Activated CD4-positive, alpha-beta memory T cell treated with anti-CD3 and anti-CD28 coated beads, Interleukin-2, amount 10 ng/mL, durations not matched to agents 7 days and 5 days (primary cell): ENCODE measurements around the gene EAF1. TPM values are rescaled to one million over a fixed set of nuclear protein-coding genes. Genes with fewer than 3 reads are reported as not detected.
"Not testable (repeated sequence)": the region's sequence is repeated elsewhere in the genome, so short reads cannot be mapped to it uniquely, and the experiment has no call there.

Experiments
- CTCF ChIA-PET: fragments of 350-600 bp; sonication (Branson Sonifier 250); formaldehyde crosslinking; loops from one replicate; lab custom pipeline; 2021; ENCODE audit warnings: antibody characterized with exemption, inconsistent platforms; lab: Charles Lee
- POLR2A ChIA-PET: fragments of 350-600 bp; sonication (Branson Sonifier 250); formaldehyde crosslinking; loops from one replicate; lab custom pipeline; 2021; ENCODE audit warnings: antibody characterized with exemption; lab: Charles Lee
- DNase-seq: peaks from one replicate; pipeline ENCODE4 v3.0.0-alpha.2; 2020
- H3K27ac Mint-ChIP-seq: one replicate; pipeline ENCODE4 v1.8.0; 2021; ENCODE audit warnings: mild to moderate bottlenecking, mixed read lengths
- H3K27me3 Mint-ChIP-seq: one replicate; pipeline ENCODE4 v1.8.0; 2021; ENCODE audit warnings: mixed read lengths
- H3K36me3 Mint-ChIP-seq: one replicate; pipeline ENCODE4 v1.8.0; 2021; ENCODE audit warnings: low read depth, mixed read lengths
- H3K4me1 Mint-ChIP-seq: one replicate; pipeline ENCODE4 v1.8.0; 2021; ENCODE audit warnings: mixed read lengths
- H3K4me3 Mint-ChIP-seq: one replicate; pipeline ENCODE4 v1.8.0; 2021; ENCODE audit warnings: mild to moderate bottlenecking, mixed read lengths
- H3K9me3 Mint-ChIP-seq: one replicate; pipeline ENCODE4 v1.8.0; 2021; ENCODE audit warnings: mixed read lengths
- total RNA-seq, 2 experiments: library from RNA; stranded (reverse); gene quantifications; one replicate each; pipeline ENCODE4 v1.2.3, GENCODE V29; 2021

The EAF1 gene
- total RNA-seq, 2 experiments from 2014 or later = 31.0 to 33.0 TPM

DNA sequence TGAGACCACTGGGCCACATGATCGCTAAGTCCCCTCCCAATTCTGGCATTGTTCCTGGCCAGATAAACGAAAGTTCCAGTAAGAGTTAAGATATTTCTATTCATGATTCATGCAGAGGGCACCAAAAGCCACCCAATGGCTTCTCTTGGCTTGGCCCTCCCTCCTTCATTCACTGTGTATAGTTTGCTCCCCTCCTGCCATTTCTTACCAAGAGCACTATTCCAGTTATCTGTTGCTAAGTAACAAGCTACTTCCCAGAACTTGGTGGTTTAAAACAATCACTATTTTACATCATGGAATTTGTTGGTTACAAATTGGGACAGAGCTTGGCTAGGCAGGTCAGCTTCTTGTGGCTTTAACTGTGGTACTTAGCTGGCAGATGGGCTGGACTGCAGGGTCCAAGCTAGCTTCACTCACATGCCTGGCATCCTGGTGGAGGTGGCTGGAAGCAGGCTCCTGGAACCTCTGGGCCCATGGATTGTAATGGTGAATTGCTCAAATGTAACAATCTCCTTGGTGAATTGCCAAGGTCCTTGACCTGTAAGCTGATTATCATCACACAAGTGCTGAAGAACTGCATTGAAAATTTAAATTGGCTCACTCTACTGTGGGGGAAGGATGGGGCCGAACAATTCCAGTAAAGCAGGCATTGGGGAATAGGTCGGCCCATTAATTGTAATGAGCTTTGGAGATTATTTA is 16.6 kb downstream of the EAF1 start:
- CTCF ChIA-PET = interaction anchor here (1.0 to 1.4 kb wide), 2 partner anchors 113 to 241 kb away, joined by 3 to 4 read pairs; no protein-coding TSS in a partner anchor

DNA sequence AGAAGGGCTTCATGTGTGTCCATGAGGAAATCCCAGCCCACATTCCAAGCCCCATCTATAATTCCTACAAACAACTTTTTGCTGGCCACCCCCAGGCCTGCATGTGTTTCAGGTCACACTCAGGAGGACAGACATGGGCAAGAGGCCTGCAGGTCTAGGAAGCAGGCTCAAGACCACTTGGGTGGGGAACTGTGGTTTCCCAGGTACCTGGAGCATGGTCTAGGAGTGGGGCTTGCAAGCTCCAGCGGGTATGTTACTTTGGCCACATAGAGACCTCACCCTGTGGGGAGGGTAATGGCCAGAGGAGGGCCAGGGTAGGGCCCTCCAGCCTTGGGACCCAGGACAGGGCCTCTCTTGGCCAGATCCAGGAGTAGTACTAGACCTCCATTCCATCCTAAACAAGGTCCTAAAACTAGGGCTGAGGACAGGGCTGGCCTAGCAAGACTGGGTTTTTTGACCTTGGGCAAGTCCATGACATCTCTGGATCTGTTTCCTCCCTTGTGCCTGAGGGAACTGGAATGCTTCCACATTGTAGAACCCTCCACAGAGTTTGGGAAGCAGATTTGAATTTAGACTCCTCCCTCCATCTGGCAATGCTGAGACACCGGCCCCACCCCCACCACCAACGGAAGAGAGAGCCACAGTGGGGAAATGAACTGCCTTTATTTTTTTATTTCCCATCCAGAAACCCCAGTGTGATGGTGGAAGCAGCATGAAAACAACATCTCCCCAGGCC is 22.3 kb downstream of the EAF1 start:
- ChIA-PET POLR2A (no interaction called here), CTCF (no interaction called here)
- Mint-ChIP-seq H3K27ac (no peak overlapping the region), H3K36me3 (peaks cover 3% of the 10 kb centered on the region), H3K9me3 (no peaks in the 10 kb centered on the region), H3K27me3 (no peaks in the 10 kb centered on the region), H3K4me3 (no peak overlapping the region), H3K4me1 (no peaks in the 10 kb centered on the region)
- no peak for DNase-seq

More for the DNA sequence above, 16.6 kb downstream of the EAF1 start:
- POLR2A ChIA-PET = interaction anchor here (1.3 to 1.4 kb wide), 2 partner anchors 9 to 92 kb away, joined by 3 to 5 read pairs; no protein-coding TSS in a partner anchor
- H3K4me1 Mint-ChIP-seq = peaks cover 22% of the 10 kb centered on the region
- H3K4me3 Mint-ChIP-seq = no peak overlapping the region
- DNase-seq = no peak
- no peak overlapping the region for H3K27ac Mint-ChIP-seq
- peaks cover 56% of the 10 kb centered on the region for H3K36me3 Mint-ChIP-seq
- no peaks in the 10 kb centered on the region for H3K27me3 Mint-ChIP-seq
- no peaks in the 10 kb centered on the region for H3K9me3 Mint-ChIP-seq

DNA sequence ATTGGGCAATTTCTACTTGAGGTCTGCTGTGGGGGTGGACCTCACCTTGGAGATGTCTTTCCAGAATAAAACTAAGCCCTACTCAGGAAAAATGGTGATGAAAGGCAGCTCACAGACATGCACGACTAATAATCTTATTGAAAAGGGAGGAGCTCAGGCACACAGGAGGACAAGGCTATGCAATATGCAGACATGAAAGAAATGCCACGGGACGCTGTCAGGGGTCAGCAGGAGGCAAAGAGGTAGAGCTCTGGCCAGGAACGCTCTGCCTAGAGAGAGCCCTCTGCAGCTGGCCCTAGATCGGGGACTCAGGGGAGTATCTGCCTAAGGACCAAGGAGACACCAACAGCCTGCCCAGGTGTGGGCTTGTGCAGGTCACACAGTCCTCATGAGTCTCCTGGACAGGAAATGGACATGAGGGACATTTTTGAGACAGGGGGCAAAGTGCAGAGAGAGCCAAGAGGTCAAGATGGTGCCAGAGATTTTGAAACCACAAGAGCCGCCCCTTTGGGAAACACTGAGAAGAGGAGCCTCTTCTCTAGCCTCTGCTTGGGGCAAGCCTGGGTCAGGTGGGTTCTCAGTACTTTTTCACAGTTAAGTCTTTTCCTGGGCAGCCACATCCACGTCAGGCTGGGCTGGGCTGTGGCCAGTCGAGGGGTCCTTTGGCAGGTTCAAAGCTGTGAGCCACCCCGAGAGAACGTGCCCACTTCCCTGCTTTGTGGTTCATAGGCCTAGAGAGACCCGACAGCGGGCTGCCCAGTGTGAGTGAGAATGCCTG is 23.2 kb downstream of the EAF1 start:
- CTCF ChIA-PET = no interaction called here
- no peak overlapping the region for H3K27ac Mint-ChIP-seq
- no peaks in the 10 kb centered on the region for H3K27me3 Mint-ChIP-seq
- no peaks in the 10 kb centered on the region for H3K9me3 Mint-ChIP-seq
- no peaks in the 10 kb centered on the region for H3K4me1 Mint-ChIP-seq
- H3K36me3 Mint-ChIP-seq = no peaks in the 10 kb centered on the region
- no peak for DNase-seq
- H3K4me3 Mint-ChIP-seq = no peak overlapping the region
- POLR2A ChIA-PET = no interaction called here

DNA sequence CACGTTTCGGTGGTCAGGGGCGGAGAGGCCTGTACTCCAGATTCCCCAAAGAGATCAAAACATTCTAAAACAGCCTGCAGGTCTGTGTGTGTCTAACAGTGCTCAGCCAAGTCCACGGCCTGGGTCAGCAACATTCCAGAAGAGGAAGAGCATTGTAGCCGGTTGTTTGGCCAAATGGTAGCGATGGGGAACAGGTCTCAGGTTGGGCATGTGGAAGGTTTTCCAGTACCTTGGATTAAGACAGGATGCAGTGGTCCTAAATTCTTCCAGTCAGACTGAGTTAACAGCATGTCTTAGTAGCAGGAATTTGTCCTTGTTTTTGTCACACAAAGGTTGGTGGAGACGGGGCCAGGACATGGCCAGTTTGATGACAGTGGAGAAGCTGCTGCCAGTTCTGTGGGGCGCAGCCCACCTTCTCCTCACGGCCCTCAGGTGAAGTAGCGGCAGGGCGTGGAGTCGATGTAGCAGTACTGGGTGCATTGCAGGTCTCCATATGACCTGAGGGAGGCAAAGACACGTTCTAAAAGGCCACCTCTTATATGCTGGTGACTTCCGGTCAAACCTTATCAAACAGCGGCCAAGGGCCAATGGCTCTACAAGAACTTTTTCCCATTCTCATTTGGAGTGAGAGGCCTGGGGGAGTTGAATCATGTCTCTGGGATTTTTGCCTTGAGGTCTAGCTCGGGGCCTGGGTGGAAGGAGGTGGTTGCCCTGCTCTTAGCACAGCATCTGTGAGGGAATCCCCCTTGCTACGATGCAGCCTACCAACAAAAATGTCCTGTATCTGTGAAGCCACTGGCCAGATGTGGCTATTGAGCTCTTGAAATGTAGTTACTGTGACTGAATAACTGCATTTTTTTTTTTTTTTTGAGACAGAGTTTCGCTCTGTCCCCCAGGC is 24.1 kb downstream of the EAF1 start:
- Mint-ChIP-seq H3K27ac (no peak overlapping the region), H3K4me1 (no peaks in the 10 kb centered on the region), H3K36me3 (no peaks in the 10 kb centered on the region), H3K4me3 (no peak overlapping the region), H3K27me3 (no peaks in the 10 kb centered on the region), H3K9me3 (no peaks in the 10 kb centered on the region)
- POLR2A ChIA-PET = no interaction called here
- no peak for DNase-seq
- CTCF ChIA-PET = no interaction called here

DNA sequence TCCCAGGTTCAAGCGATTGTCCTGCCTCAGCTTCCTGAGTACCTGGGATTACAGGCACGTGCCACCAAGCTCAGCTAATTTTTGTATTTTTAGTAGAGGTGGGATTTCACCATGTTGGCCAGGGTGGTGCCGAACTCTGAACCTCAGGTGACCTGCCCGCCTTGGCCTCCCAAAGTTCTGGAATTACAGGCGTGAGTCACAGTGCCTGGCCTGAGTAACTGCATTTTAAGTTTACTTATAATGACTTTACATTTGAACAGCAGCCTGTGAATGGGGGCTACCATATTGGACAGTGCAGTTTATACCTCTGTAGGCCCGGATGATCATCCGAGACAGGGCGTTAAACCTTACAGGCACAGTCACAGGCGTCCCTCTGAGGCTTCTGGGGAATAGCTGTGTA is 24.8 kb downstream of the EAF1 start:
- no peak overlapping the region for H3K4me3 Mint-ChIP-seq
- no peak for DNase-seq
- no peaks in the 10 kb centered on the region for H3K27me3 Mint-ChIP-seq
- H3K36me3 Mint-ChIP-seq = no peaks in the 10 kb centered on the region
- H3K4me1 Mint-ChIP-seq = no peaks in the 10 kb centered on the region
- ChIA-PET CTCF (no interaction called here), POLR2A (interaction anchor here (1.0 kb wide), 1 partner anchor 8 kb away, joined by 3 read pairs; no protein-coding TSS in a partner anchor)
- no peak overlapping the region for H3K27ac Mint-ChIP-seq
- no peaks in the 10 kb centered on the region for H3K9me3 Mint-ChIP-seq

DNA sequence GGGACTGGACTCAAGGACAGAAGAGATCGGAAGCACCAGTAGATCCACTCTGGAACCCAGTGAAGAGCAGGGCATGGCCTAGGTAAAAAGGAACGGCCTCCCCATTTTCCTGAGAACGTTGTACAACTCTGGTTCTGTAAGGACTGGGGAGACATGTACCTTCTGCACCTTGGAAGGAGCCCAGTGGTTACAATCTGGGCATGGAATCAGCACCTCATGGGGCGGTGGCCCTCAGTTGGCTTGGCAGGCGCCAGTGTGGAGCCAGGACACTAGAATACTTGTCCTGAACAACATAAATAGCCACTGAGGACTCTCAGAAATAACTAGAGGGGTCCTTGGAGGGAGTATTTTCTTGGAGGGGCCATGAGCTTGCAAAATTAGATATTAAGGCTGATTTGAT is 25.6 kb downstream of the EAF1 start:
- Mint-ChIP-seq H3K36me3 (no peaks in the 10 kb centered on the region), H3K27me3 (no peaks in the 10 kb centered on the region)
- CTCF ChIA-PET = no interaction called here

DNA sequence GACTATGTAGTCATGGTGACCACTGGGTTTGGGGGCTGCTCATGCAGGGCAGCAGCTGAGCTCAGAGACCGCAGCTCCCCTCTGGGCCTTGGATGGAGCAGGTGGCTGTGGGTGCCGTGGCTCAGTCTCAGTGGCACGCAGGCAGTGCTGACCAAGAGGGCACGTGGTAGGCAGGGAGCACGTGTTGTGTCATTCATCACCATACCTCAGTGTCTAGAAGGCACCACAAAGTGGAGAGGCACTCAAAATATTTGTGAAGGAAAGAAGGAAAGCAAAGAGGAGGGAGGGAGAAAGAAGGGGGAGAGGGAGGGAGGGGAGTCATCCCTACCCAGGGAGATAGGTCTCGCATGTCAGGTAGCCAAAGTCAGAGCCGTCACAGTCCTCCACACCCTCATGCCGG is 26.1 kb downstream of the EAF1 start:
- DNase-seq = no peak
- Mint-ChIP-seq H3K27me3 (no peaks in the 10 kb centered on the region), H3K36me3 (no peaks in the 10 kb centered on the region), H3K27ac (no peak overlapping the region), H3K4me3 (no peak overlapping the region), H3K4me1 (peaks cover 2% of the 10 kb centered on the region), H3K9me3 (no peaks in the 10 kb centered on the region)
- ChIA-PET POLR2A (interaction anchor here (1.2 to 1.7 kb wide), 2 partner anchors 28 to 82 kb away, joined by 3 to 4 read pairs; no protein-coding TSS in a partner anchor), CTCF (no interaction called here)

More for the DNA sequence above, 25.6 kb downstream of the EAF1 start:
- no peak overlapping the region for H3K4me3 Mint-ChIP-seq
- no peak overlapping the region for H3K27ac Mint-ChIP-seq
- POLR2A ChIA-PET = interaction anchor here (1.0 kb wide), 1 partner anchor 9 kb away, joined by 3 read pairs; no protein-coding TSS in a partner anchor
- H3K9me3 Mint-ChIP-seq = no peaks in the 10 kb centered on the region
- no peak for DNase-seq
- no peaks in the 10 kb centered on the region for H3K4me1 Mint-ChIP-seq

DNA sequence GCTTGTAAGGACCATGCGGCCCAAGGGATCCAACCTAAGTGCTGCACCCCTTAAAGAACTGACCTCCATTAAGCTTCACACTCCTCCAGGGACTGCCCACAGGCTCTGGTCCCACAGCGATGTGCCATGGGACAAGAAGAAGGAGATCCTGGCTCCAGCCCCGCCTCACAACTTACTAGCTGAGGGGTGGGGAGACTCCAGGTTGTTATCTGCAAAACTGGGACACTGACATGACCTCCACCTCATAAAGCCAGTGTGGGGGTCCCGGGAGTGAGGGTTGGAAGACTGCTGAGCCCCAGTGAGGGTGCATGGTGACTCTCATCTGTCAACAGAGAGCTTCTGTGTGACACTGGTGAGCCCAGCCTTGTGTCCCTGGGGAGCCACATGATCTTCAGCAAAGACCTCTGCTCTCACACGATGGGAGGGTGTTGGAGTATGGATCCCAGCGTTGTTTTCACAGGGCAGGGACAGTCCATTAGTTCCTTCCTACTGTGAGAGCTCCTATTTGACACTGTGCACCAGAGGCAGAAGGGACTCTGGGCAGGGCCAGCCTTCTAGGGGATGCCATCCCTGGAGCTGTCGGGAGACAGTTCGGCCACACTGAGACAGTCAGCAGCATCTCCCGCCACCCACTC is 26.7 kb downstream of the EAF1 start:
- peaks cover 2% of the 10 kb centered on the region for H3K4me1 Mint-ChIP-seq
- ChIA-PET CTCF (no interaction called here), POLR2A (interaction anchor here (1.2 to 1.7 kb wide), 2 partner anchors 29 to 82 kb away, joined by 3 to 4 read pairs; no protein-coding TSS in a partner anchor)
- H3K36me3 Mint-ChIP-seq = no peaks in the 10 kb centered on the region
- DNase-seq = no peak
- H3K27me3 Mint-ChIP-seq = no peaks in the 10 kb centered on the region
- no peak overlapping the region for H3K4me3 Mint-ChIP-seq
- H3K9me3 Mint-ChIP-seq = no peaks in the 10 kb centered on the region
- no peak overlapping the region for H3K27ac Mint-ChIP-seq

DNA sequence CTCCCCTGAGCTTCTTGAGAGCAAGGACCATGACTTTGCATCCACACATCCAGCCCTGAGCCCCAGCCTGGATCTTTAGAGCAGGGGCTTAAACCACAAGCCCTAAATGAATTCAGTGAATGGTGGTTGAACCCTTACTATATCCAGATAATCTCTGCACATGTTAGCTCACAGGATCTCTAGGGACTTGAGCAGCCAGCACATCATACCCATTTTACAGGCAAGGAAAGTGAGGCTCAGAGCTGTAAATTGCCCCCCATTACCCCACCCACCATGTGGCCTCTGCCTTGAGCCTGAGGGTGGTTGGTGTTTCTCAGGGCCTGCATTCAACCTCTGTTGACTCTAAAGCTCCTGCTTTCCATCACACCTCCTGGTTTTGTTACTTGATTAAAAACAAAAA is 27.6 kb downstream of the EAF1 start:
- Mint-ChIP-seq H3K27me3 (no peaks in the 10 kb centered on the region), H3K27ac (no peak overlapping the region), H3K4me1 (peaks cover 2% of the 10 kb centered on the region), H3K4me3 (no peak overlapping the region), H3K36me3 (no peaks in the 10 kb centered on the region), H3K9me3 (no peaks in the 10 kb centered on the region)
- CTCF ChIA-PET = no interaction called here
- no peak for DNase-seq
- POLR2A ChIA-PET = interaction anchor here (1.2 to 1.7 kb wide), 2 partner anchors 30 to 81 kb away, joined by 3 to 4 read pairs; no protein-coding TSS in a partner anchor

DNA sequence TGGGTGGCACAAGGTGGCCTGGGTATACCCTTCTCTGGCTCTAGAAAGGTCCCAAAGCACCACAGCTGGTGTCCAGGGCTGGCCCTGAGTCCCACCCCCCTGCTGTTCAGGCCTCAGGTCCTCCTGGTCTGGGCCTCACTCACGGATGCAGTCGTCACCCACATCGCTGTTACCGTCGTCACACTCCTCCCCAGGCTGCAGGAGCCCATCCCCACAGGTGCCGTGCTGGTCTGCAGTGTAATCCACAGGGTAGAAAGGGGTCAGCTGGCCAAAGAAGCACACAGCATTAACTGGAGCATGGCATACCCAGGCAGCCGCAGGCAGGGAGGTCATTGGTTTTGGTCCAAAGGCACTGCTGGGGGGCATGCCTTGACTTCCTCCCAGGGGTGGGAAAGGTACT is 28.4 kb downstream of the EAF1 start:
- ChIA-PET POLR2A (no interaction called here), CTCF (no interaction called here)
- H3K27ac Mint-ChIP-seq = no peak overlapping the region

DNA sequence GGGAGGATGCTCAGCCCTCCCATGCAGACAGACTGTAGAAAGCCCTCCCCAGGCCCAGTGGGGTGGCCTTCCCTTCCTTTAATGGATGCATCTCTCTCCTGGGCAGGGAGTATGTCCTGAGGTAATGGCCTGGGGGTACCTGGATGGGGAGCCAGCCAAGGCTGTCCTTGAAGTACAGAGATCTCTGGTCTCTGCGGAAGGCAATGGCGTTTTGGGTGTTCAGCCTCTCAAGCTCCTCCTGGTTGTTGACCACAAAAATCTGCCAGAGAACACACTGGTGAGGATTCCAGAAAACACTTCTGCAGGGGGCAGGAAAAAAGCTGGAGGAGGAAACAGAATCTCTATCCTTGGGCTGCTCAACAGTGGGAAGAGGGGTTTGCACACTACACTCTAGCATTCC is 28.9 kb downstream of the EAF1 start:
- CTCF ChIA-PET = no interaction called here
- no peak for DNase-seq
- no peaks in the 10 kb centered on the region for H3K9me3 Mint-ChIP-seq
- POLR2A ChIA-PET = no interaction called here
- H3K4me3 Mint-ChIP-seq = no peak overlapping the region
- H3K36me3 Mint-ChIP-seq = no peaks in the 10 kb centered on the region
- peaks cover 16% of the 10 kb centered on the region for H3K4me1 Mint-ChIP-seq
- no peaks in the 10 kb centered on the region for H3K27me3 Mint-ChIP-seq
- no peak overlapping the region for H3K27ac Mint-ChIP-seq

More for the DNA sequence above, 28.4 kb downstream of the EAF1 start:
- H3K36me3 Mint-ChIP-seq = no peaks in the 10 kb centered on the region
- no peak for DNase-seq
- H3K9me3 Mint-ChIP-seq = no peaks in the 10 kb centered on the region
- H3K4me3 Mint-ChIP-seq = no peak overlapping the region
- no peaks in the 10 kb centered on the region for H3K27me3 Mint-ChIP-seq
- H3K4me1 Mint-ChIP-seq = peaks cover 10% of the 10 kb centered on the region

DNA sequence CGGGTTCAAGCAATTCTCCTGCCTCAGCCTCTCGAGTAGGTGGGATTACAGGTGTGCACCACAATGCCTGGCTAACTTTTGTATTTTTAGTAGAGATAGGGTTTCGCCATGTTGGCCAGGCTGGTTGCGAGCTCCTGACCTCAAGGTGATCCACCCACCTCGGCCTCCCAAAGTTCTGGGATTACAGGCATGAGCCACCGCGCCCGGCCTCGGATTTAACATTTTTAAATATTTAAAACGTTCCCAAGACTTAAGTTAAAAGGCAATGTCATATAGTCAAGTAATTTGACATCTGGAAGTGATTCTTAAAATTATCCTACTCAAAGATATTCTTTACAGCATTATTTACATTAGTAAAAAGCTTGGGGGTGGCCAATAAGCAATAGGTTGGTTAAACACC is 29.5 kb downstream of the EAF1 start:
- H3K36me3 Mint-ChIP-seq, H3K9me3 Mint-ChIP-seq, H3K27me3 Mint-ChIP-seq, H3K4me3 Mint-ChIP-seq, H3K27ac Mint-ChIP-seq, CTCF ChIA-PET, POLR2A ChIA-PET, DNase-seq: not testable (repeated sequence)
- H3K4me1 Mint-ChIP-seq = peaks cover 20% of the 10 kb centered on the region
